ENCODE data around the gene SUSD1. TPM values are rescaled to one million over a fixed set of nuclear protein-coding genes. Genes with fewer than 3 reads are reported as not detected.

Gene SUSD1
- total and polyA plus RNA-seq, 2 donors (not counting 3 experiments of a cell fraction or from before 2014, with no cell fraction given): 33.1 to 37.8 TPM

DNA sequence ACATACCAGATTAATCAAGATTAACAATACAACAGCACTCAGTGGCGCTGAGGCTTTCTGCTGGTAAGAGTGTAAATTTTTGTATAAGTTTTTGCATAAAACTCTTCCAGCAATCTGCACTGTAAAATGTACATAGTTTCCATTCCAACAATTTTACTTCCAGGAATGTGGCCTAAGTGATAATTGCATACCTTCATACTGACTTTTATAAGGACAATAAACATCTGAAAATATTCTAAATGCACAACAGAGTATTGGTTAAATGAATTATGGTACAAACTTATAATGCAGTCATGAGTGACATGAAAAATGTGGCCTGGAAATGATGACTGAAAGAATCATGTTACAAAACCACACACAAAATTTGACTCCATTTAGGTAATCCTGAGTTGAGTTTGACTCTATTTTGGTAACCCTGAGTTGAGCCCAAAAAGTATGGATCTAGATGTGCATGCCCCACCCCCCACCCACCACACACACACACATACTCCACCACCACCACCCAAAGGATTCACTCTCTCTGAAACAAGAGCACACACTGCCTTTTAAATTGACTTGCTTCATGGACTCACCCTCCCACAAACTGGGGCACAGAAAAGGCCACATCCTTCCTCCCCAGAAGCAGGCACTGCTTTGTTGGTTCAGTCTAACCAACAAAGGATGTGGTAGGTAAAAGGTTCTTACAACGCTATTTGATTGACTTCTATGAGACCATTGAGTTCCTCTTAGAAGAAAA, 137.6 kb downstream of the SUSD1 start:
- no peaks in the 10 kb centered on the region for H3K9me1 ChIP-seq (replicated peaks; ENCODE audit: control insufficient read depth, extremely low read depth, insufficient read depth, low read length)
- H3K9me3 ChIP-seq (replicated peaks; ENCODE audit: control insufficient read depth, insufficient read depth, low read length): no peaks in the 10 kb centered on the region
- H3K36me3 ChIP-seq (ENCODE audit: control insufficient read depth in 2 of 2, extremely low read depth in 1 of 2, insufficient read depth in 2 of 2, low read length in 2 of 2): no peaks in the 10 kb centered on the region
- no peak for DNase-seq (ENCODE audit: low read depth, low spot score)
- no peaks in the 10 kb centered on the region for H3K79me2 ChIP-seq (ENCODE audit: control insufficient read depth, insufficient read depth, low read length)
- H3K4me2 ChIP-seq (ENCODE audit: insufficient read depth, low read length): no peak overlapping the region
- dilution Hi-C loops (cut with MboI; ENCODE audit: extremely low pct_ligation_motif_present, low sequenced_read_pairs) (no loop called here), intact Hi-C loops (cut with micrococcal nuclease) (no loop called here)
- no peak overlapping the region for H2AFZ ChIP-seq (ENCODE audit: low read depth, low read length)
- no peak overlapping the region for H3K4me3 ChIP-seq (replicated peaks in 1 of 3; ENCODE audit: insufficient read depth in 1 of 3, low read depth in 1 of 3, low read length in 3 of 3)
- no peak for FAIRE-seq
- CTCF ChIA-PET: interaction anchor here (0.5 kb wide), 1 partner anchor 32 kb away, joined by 3 read pairs; no protein-coding TSS in a partner anchor
- BruUV-seq (replicated peaks): no TSS peak
- H3K4me1 ChIP-seq (ENCODE audit: control insufficient read depth, extremely low read depth, insufficient read depth, low read length): peaks cover 29% of the 10 kb centered on the region
- POLR2A ChIA-PET: no interaction called here
- TF ChIP-seq, protein P1, sequence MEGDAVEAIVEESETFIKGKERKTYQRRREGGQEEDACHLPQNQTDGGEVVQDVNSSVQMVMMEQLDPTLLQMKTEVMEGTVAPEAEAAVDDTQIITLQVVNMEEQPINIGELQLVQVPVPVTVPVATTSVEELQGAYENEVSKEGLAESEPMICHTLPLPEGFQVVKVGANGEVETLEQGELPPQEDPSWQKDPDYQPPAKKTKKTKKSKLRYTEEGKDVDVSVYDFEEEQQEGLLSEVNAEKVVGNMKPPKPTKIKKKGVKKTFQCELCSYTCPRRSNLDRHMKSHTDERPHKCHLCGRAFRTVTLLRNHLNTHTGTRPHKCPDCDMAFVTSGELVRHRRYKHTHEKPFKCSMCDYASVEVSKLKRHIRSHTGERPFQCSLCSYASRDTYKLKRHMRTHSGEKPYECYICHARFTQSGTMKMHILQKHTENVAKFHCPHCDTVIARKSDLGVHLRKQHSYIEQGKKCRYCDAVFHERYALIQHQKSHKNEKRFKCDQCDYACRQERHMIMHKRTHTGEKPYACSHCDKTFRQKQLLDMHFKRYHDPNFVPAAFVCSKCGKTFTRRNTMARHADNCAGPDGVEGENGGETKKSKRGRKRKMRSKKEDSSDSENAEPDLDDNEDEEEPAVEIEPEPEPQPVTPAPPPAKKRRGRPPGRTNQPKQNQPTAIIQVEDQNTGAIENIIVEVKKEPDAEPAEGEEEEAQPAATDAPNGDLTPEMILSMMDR (IDR thresholded peaks at IDR 0.05; ENCODE audit: extremely low read depth in 1 of 2, insufficient read depth in 1 of 2, low read depth in 1 of 2, low read length in 2 of 2): no peak
- no peak for TF ChIP-seq POLR2AphosphoS5 (IDR thresholded peaks at IDR 0.05; ENCODE audit: insufficient read depth, low read depth, low read length)
- no peak for TF ChIP-seq MAX (IDR thresholded peaks at IDR 0.05; ENCODE audit: insufficient read depth, insufficient read length)
- TF ChIP-seq EZH2 (IDR thresholded peaks at IDR 0.05; ENCODE audit: borderline replicate concordance, low read depth, low read length, severe bottlenecking): no peak
- no peak for TF ChIP-seq FOS (IDR thresholded peaks at IDR 0.05; ENCODE audit: borderline replicate concordance, insufficient read depth, low read length)
- H3K9ac ChIP-seq (replicated peaks; ENCODE audit: extremely low read depth, insufficient read depth, low read length): no peak overlapping the region
- H4K20me1 ChIP-seq (replicated peaks; ENCODE audit: control insufficient read depth, extremely low read depth, insufficient read depth, low read length): no peaks in the 10 kb centered on the region
- H3K27ac ChIP-seq (ENCODE audit: insufficient read depth, low read depth, low read length): no peak overlapping the region
- H3K27me3 ChIP-seq (ENCODE audit: control insufficient read depth in 2 of 2, insufficient read depth in 2 of 2, low read length in 2 of 2): no peaks in the 10 kb centered on the region

Measured in endothelial cell of umbilical vein (primary cell).